SK-N-SH (cell line): ENCODE results near the gene MUC20. TPM values are rescaled to one million over a fixed set of nuclear protein-coding genes. Genes with fewer than 3 reads are reported as not detected.
"Not testable (repeated sequence)": the region's sequence is repeated elsewhere in the genome, so short reads cannot be mapped to it uniquely, and the experiment has no call there.

Source experiments
- CTCF ChIA-PET: fragments of 300-600, 350-600 bp; formaldehyde crosslinking; extraction: SDS; loops from one replicate; lab custom pipeline; 2021; lab: Yijun Ruan, JAX
- POLR2A ChIA-PET: fragments of 350-600 bp; sonication (Branson Sonifier 250); formaldehyde crosslinking; extraction: SDS; loops from one replicate; lab custom pipeline; 2020; ENCODE audit warnings: antibody characterized with exemption, inconsistent platforms; lab: Yijun Ruan, JAX
- DNase-seq: peaks from one replicate; pipeline ENCODE4 v3.0.0; 2012
- H2AFZ ChIP-seq: fragments of 200-600 bp; sonication (generic); 2 replicates; pipeline ENCODE4 v1.8.1; 2016; ENCODE audit warnings: antibody characterized with exemption, mild to moderate bottlenecking, low read depth
- H3F3A ChIP-seq: fragments of 200-600 bp; sonication (generic); replicated peaks from 2 replicates; pipeline ENCODE3; 2016; ENCODE audit warnings: antibody characterized with exemption, mild to moderate bottlenecking; ENCODE audit not compliant: insufficient read depth
- H3K27ac ChIP-seq, 2 experiments: fragments of 200-500 bp in 1 of 2; fragments of 200-600 bp in 1 of 2; sonication (Bioruptor generic) in 1 of 2; sonication (generic), shearing (Covaris generic) in 1 of 2; 2 replicates each; pipeline versions ENCODE4 v1.5.1 to v1.6.1; 2014 to 2016; ENCODE audit warnings: low read depth in 2 of 2, inconsistent platforms in 1 of 2, low read length in 1 of 2, mild to moderate bottlenecking in 1 of 2, mixed read lengths in 1 of 2
- H3K27me3 ChIP-seq: fragments of 200-600 bp; sonication (generic), shearing (Covaris generic); 2 replicates; pipeline ENCODE4 v1.6.1; 2016; ENCODE audit warnings: mixed run types; ENCODE audit not compliant: insufficient read depth
- H3K36me3 ChIP-seq, 2 experiments: fragments of 200-500 bp in 1 of 2; fragments of 200-600 bp in 1 of 2; sonication (Bioruptor generic) in 1 of 2; sonication (generic) in 1 of 2; replicated peaks in 1 of 2; 2 replicates each; pipeline versions ENCODE3 to v1.5.1; 2014 to 2016; ENCODE audit warnings: low read length in 1 of 2, mild to moderate bottlenecking in 1 of 2; ENCODE audit not compliant: insufficient read depth in 2 of 2, control insufficient read depth in 1 of 2
- H3K4me1 ChIP-seq, 2 experiments: fragments of 200-500 bp in 1 of 2; fragments of 200-600 bp in 1 of 2; sonication (Bioruptor generic) in 1 of 2; sonication (generic), shearing (Covaris generic) in 1 of 2; 2 replicates each; pipeline versions ENCODE4 v1.5.1 to v1.6.1; 2014 to 2016; ENCODE audit warnings: low read depth in 1 of 2, low read length in 1 of 2, mixed run types in 1 of 2; ENCODE audit not compliant: insufficient read depth in 2 of 2, control insufficient read depth in 1 of 2
- H3K4me2 ChIP-seq: fragments of 200-600 bp; sonication (generic), shearing (Covaris generic); 2 replicates; pipeline ENCODE4 v1.6.1; 2017; ENCODE audit warnings: mixed run types
- H3K4me3 ChIP-seq, 2 experiments: fragments of 200-500 bp in 1 of 2; fragments of 200-600 bp in 1 of 2; sonication (Bioruptor generic) in 1 of 2; sonication (generic), shearing (Covaris generic) in 1 of 2; 2 replicates each; pipeline versions ENCODE4 v1.5.1 to v1.8.1; 2014 to 2016; ENCODE audit warnings: low read depth in 2 of 2, inconsistent platforms in 1 of 2, low read length in 1 of 2, mild to moderate bottlenecking in 1 of 2, mixed read lengths in 1 of 2, moderate library complexity in 1 of 2
- H3K79me2 ChIP-seq: fragments of 200-600 bp; sonication (generic); 2 replicates; pipeline ENCODE4 v1.8.1; 2017; ENCODE audit warnings: mild to moderate bottlenecking; ENCODE audit not compliant: insufficient read depth
- H3K9ac ChIP-seq: fragments of 200-600 bp; sonication (generic); 2 replicates; pipeline ENCODE4 v1.6.1; 2017; ENCODE audit warnings: mixed run types
- H3K9me2 ChIP-seq: fragments of 200-600 bp; sonication (generic); 2 replicates; pipeline ENCODE4 v1.6.1; 2017; ENCODE audit warnings: mixed run types
- H3K9me3 ChIP-seq: fragments of 200-600 bp; sonication (generic); 2 replicates; pipeline ENCODE4 v1.6.1; 2017; ENCODE audit warnings: mixed run types, mild to moderate bottlenecking, moderate library complexity
- H4K20me1 ChIP-seq: fragments of 200-600 bp; sonication (generic); 2 replicates; pipeline ENCODE4 v1.6.1; 2017; ENCODE audit warnings: mild to moderate bottlenecking, mixed run types; ENCODE audit not compliant: insufficient read depth
- CHD2 ChIP-seq: fragments of 150-350 bp; IDR thresholded peaks from 2 replicates; pipeline ENCODE4 v1.6.1; 2018; ENCODE audit warnings: low read length; ENCODE audit not compliant: partially characterized antibody
- FOXJ3 ChIP-seq: sonication (generic); formaldehyde crosslinking; IDR thresholded peaks from 2 replicates; pipeline ENCODE4 v1.5.1; 2020; ENCODE audit warnings: mild to moderate bottlenecking, missing genetic modification reagents
- GABPA ChIP-seq: IDR thresholded peaks from 2 replicates; pipeline ENCODE4 v1.4.0; 2012; ENCODE audit warnings: low read depth, mild to moderate bottlenecking
- POLR2AphosphoS5 ChIP-seq: IDR thresholded peaks from 2 replicates; pipeline ENCODE4 v1.6.1; 2012; ENCODE audit warnings: low read depth, low read length
- TEAD4 ChIP-seq: IDR thresholded peaks from 2 replicates; pipeline ENCODE4 v1.4.0; 2012; ENCODE audit warnings: mild to moderate bottlenecking, borderline replicate concordance; ENCODE audit not compliant: insufficient read depth
- WGBS: methylation state at CpG from one replicate; pipeline ENCODE4 v1.1.6; 2017; ENCODE audit warnings: low lambda C conversion rate; 5-methylcytosine and 5-hydroxymethylcytosine counted together
- polyA plus RNA-seq, 3 experiments: library from polyadenylated mRNA; depleted of rRNA; stranded (reverse); fragments of >200 nt; gene quantifications; 2 replicates each; pipeline ENCODE4 v1.2.3, GENCODE V29; 2012
- TF ChIP-seq, protein P1 (sequence below): fragments of 200-600 bp; sonication (generic); IDR thresholded peaks from 2 replicates; pipeline ENCODE4 v1.6.1; 2017; ENCODE audit warnings: antibody characterized with exemption, mild to moderate bottlenecking, moderate library complexity
- TF ChIP-seq, protein P2 (sequence below): IDR thresholded peaks from 2 replicates; pipeline ENCODE4 v1.4.0; 2012; ENCODE audit warnings: low read depth, borderline replicate concordance
- TF ChIP-seq, protein P3 (sequence below): fragments of 150-350 bp; IDR thresholded peaks from 2 replicates; pipeline ENCODE4 v1.6.1; 2016; ENCODE audit warnings: mild to moderate bottlenecking, low read depth, low read length

The MUC20 gene
- polyA plus RNA-seq, 1 of the 3 experiments (the other 2 are of a cell fraction), result 0.31 TPM

DNA sequence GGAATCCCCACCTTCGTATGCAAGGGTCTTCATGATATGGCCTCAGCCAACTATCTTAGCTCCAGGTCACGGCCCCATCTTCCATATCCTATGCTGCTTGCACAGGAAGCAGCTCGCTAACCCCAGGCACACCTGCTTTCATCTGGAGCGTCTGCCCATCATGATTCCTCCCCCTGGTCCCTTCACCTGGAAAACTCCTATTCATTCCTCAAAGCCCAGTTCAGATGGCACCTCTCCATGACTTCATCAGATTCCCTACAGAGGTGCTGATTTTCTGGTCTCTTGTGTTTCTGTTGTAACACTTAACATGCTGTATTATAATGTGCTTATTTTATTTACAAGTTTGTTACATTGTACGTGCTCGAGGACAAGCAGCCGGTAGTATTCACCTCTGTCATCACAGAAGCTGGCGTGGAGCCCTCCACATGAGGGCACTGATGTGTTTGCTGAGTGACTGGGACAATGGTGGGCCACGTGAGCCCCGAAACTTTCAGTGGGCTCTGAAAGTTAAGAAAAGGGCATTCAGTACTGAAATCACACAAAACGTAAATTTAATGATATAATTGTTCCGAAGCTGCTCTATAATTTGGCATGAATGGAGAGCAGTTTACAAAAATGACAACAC lies 16.2 kb downstream of the MUC20 start:
- 77% methylated on average over 12 of the region's 12 CpGs for WGBS
- ChIA-PET POLR2A (no interaction called here), CTCF (interaction anchor here (0.9 to 2.2 kb wide), 4 partner anchors 16 to 465 kb away, joined by 3 to 7 read pairs (median 3); partner anchors contain the start of gene XXYLT1)
- Histone ChIP-seq H3K9me3 (no peaks in the 10 kb centered on the region), H4K20me1 (no peaks in the 10 kb centered on the region), H3K4me3 (no peak overlapping the region), H3K9ac (no peak overlapping the region), H3K4me2 (no peak overlapping the region), H3K4me1 (peaks cover 0 to 4% of the 10 kb centered on the region in 2 experiments; a peak in 1 of 4 replicates), H3K9me2 (no peaks in the 10 kb centered on the region), H3K36me3 (no peaks in the 10 kb centered on the region), H3K79me2 (no peaks in the 10 kb centered on the region), H3K27ac (no peak overlapping the region), H3F3A (no peaks in the 10 kb centered on the region), H3K27me3 (no peaks in the 10 kb centered on the region), H2AFZ (no peak overlapping the region)
- no peak for DNase-seq
- TF ChIP-seq, protein P1, sequence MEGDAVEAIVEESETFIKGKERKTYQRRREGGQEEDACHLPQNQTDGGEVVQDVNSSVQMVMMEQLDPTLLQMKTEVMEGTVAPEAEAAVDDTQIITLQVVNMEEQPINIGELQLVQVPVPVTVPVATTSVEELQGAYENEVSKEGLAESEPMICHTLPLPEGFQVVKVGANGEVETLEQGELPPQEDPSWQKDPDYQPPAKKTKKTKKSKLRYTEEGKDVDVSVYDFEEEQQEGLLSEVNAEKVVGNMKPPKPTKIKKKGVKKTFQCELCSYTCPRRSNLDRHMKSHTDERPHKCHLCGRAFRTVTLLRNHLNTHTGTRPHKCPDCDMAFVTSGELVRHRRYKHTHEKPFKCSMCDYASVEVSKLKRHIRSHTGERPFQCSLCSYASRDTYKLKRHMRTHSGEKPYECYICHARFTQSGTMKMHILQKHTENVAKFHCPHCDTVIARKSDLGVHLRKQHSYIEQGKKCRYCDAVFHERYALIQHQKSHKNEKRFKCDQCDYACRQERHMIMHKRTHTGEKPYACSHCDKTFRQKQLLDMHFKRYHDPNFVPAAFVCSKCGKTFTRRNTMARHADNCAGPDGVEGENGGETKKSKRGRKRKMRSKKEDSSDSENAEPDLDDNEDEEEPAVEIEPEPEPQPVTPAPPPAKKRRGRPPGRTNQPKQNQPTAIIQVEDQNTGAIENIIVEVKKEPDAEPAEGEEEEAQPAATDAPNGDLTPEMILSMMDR, result no peak
- TF ChIP-seq CHD2 (no peak), FOXJ3 (CRISPR knock-in tag) (no peak), TEAD4 (no peak), GABPA (no peak), POLR2AphosphoS5 (no peak)
- TF ChIP-seq, protein P2, sequence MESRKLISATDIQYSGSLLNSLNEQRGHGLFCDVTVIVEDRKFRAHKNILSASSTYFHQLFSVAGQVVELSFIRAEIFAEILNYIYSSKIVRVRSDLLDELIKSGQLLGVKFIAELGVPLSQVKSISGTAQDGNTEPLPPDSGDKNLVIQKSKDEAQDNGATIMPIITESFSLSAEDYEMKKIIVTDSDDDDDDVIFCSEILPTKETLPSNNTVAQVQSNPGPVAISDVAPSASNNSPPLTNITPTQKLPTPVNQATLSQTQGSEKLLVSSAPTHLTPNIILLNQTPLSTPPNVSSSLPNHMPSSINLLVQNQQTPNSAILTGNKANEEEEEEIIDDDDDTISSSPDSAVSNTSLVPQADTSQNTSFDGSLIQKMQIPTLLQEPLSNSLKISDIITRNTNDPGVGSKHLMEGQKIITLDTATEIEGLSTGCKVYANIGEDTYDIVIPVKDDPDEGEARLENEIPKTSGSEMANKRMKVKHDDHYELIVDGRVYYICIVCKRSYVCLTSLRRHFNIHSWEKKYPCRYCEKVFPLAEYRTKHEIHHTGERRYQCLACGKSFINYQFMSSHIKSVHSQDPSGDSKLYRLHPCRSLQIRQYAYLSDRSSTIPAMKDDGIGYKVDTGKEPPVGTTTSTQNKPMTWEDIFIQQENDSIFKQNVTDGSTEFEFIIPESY, result no peak
- TF ChIP-seq, protein P3, sequence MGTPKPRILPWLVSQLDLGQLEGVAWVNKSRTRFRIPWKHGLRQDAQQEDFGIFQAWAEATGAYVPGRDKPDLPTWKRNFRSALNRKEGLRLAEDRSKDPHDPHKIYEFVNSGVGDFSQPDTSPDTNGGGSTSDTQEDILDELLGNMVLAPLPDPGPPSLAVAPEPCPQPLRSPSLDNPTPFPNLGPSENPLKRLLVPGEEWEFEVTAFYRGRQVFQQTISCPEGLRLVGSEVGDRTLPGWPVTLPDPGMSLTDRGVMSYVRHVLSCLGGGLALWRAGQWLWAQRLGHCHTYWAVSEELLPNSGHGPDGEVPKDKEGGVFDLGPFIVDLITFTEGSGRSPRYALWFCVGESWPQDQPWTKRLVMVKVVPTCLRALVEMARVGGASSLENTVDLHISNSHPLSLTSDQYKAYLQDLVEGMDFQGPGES, result no peak

DNA sequence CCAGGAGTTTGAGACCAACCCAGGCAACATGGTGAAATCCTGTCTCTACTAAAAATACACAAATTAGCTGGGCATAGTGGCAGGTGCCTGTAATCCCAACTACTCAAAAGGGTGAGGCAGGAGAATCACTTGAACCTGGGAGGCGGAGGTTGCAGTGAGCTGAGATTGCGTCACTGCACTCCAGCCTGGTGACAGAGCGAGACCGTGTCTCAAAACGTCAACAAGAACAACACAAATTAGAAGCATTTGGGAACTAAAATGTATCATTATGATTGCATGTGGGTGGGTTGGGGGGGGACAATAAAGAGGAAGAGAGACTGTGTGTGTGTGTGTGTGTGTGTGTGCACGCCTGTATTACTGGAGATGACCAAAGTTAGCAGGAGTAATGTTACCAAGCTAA lies 17.0 kb downstream of the MUC20 start:
- H3K27me3 ChIP-seq, H3K79me2 ChIP-seq, H3K4me2 ChIP-seq, H4K20me1 ChIP-seq, H3K4me3 ChIP-seq, H3F3A ChIP-seq, H3K9me3 ChIP-seq, H3K4me1 ChIP-seq, H3K36me3 ChIP-seq, H3K27ac ChIP-seq, DNase-seq, H3K9me2 ChIP-seq, H3K9ac ChIP-seq, POLR2A ChIA-PET, H2AFZ ChIP-seq: not testable (repeated sequence)
- 85% methylated on average over 6 of the region's 6 CpGs for WGBS
- CTCF ChIA-PET, result interaction anchor here (1.5 kb wide), 1 partner anchor 121 kb away, joined by 3 read pairs; no protein-coding TSS in a partner anchor
